HG03575 (cell line): ENCODE data around the gene FCN3.

Source experiments
- ATAC-seq: cut with Tn5 transposase; IDR thresholded peaks from one replicate; pipeline ENCODE4 v1.9.1; 2021; ENCODE audit not compliant: unreplicated experiment, insufficient number of reproducible peaks, low FRiP score; ENCODE audit errors: extremely low read depth

The FCN3 gene

GRCh38 chr1:27361553-27361952 is 13.1 kb downstream of the FCN3 start:
- ATAC-seq: no peak

GRCh38 chr1:27361044-27361402 is 13.6 kb downstream of the FCN3 start:
- ATAC-seq: no peak

- no peak for ATAC-seq
Measured at GRCh38 chr1:27360159-27361043, 14.2 kb downstream of the FCN3 start.

- ATAC-seq: no peak
Measured at GRCh38 chr1:27359822-27360158, 14.8 kb downstream of the FCN3 start.

DNA sequence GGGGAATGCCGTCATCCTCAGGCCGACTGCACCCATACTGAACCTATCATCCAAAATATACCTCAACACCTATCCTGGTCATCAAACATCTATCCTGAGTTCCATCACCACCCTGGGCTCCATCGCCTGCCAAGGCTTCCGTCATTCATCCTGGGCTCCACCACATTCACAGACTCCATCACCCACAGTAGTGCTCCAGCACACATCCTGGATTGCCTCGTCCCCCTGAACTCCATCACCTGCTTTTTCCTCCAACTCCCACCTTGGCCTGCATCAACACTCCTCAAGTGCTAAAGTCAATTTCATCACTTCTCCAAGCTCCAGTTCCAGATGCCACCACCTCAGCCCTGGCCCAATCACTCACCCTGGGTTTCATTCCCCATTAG is 15.7 kb downstream of the FCN3 start:
- no peak for ATAC-seq

GRCh38 chr1:27358038-27358927 is 16.3 kb downstream of the FCN3 start:
- ATAC-seq: no peak

DNA sequence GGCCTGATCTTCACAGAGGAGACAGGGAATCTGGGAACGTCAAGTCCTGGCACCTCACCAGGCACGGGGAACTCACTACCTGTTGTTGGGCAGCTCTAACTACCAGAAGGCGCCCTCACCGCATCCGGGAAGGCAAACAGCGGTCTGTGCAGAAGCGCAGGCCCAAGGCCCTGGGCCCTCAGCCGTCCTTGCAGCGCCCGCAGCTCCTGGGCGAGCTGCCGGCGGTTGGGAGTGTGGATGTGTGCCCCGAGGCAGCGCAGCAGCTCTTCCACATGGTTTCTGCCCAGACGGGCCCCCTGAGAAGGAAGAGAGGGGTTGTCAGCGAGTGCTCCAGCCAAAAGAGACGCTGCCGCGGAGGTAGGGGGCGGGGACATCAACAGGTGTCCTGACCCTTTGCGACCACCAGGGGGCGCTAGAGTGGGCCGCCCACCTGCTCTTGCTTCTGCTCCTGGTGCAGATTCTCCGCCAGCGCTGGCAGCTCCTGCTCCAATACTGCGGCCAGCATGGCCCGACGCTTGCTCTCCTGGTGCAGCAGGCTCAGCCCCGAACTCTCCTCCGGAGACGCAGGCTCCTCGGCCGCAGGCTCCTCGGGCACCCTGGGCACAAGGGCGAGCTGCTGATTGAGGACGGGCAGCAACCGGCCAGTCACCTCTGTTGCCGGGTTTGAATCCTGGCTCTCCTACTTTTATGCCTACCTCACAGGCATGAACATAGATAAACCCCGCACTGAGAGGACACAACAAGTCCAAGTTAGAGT is 17.2 kb downstream of the FCN3 start:
- ATAC-seq: no peak

- no peak for ATAC-seq
Measured at GRCh38 chr1:27356619-27357280, 17.9 kb downstream of the FCN3 start.

- ATAC-seq: no peak
Measured at GRCh38 chr1:27356277-27356618, 18.4 kb downstream of the FCN3 start.

- ATAC-seq: no peak
Measured at GRCh38 chr1:27355683-27356082, 18.9 kb downstream of the FCN3 start.

DNA sequence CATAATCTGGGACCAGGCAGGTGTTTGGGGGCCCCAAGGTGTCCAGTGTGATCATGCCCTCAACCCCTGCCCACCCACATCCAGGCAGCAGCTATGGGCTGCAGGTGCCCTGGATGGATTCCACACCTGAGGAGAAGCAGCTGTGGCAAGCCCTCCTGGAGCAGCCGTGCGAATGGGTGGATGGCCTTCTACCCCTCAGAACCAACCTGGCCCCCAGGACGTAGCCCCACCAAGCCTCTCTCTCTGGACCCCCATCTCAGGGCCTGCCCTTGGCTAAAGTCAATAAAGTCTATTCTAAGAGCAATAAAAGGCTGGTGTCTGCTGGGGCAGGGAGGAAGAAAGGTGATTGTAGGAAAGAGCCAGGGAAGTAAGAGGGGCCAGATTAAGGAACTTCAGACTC is 21.0 kb downstream of the FCN3 start:
- no peak for ATAC-seq

DNA sequence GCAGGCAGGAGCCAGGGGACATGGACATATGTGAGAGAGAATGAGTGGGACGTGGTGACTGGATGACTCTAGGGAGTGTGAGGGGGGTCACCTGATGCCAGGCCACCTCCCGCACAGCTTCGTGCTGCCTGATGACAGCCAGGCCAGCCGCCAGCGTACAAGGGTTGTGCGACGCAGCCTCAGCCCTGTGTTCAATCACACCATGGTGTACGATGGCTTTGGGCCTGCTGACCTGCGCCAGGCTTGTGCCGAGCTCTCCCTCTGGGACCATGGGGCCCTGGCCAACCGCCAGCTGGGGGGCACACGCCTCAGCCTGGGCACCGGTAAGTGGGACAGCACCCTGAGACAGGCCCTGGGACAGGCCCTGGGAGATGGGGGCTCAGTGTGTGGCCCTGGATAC is 21.5 kb downstream of the FCN3 start:
- ATAC-seq: no peak

- ATAC-seq: no peak
Measured at GRCh38 chr1:27351541-27352107, 23.0 kb downstream of the FCN3 start.

- ATAC-seq: no peak
Measured at GRCh38 chr1:27350663-27351540, 23.7 kb downstream of the FCN3 start.

GRCh38 chr1:27349784-27350662 is 24.6 kb downstream of the FCN3 start:
- ATAC-seq: no peak

DNA sequence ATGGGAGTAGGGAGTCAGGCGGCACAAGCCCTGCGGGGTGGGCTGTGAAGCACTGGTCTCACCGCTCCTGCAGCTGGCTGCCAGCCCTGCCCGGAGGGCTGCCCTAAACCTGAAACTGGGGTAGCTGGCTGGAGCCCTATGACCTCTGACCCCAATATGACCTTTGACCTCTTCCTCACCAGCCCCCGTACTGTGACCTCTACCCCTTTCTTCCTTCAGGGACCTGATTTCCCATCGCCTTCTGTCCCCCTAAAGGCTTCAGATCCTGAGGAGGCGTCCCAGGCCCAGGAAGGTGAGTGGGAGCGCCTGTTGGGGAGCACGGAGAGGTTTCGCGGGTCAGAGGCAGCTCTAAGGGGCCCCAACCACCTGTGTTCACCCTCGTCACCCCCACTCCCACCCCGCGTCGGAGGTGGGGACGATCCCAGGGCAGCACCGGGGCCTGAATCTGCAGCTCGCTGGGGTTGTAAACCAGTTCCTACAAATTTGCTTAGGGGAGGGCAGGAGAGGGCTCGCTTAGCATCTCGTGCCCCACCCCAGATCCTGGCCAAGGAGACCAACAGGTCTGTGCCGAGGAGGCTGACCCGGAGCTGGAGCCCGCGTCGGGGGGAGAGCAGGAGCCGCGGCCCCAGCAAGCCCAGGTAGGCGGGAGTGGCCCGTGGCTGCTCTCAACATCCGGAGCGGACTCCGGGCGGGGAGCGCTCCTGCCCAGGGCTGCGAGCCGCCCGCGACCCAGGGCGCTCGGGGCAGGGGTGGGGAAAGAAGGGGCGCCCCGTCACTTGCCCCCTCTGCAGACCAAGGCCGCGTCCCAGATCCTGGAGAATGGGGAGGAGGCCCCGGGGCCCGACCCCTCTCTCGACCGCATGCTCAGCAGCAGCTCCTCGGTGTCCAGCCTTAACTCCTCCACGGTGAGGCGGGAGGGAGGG is 25.5 kb downstream of the FCN3 start:
- ATAC-seq: no peak
